NB4 (cell line): ENCODE data around the gene ANKRD62.

Experiments
- DNase-seq: peaks from one replicate; pipeline ENCODE4 v3.0.0; 2010; ENCODE audit warnings: low read depth
- H3K4me3 ChIP-seq: one replicate; pipeline ENCODE4 v1.5.1; 2011; ENCODE audit warnings: mild to moderate bottlenecking, low read depth, low read length, moderate library complexity
- CTCF ChIP-seq: IDR thresholded peaks from one replicate; pipeline ENCODE4 v1.5.1; 2012; ENCODE audit warnings: low read depth, low read length
- MYC ChIP-seq: IDR thresholded peaks from 2 replicates; pipeline ENCODE4 v1.6.1; 2011; ENCODE audit warnings: low read depth, low read length
- POLR2A ChIP-seq: IDR thresholded peaks from 2 replicates; pipeline ENCODE4 v1.6.1; 2011; ENCODE audit warnings: mild to moderate bottlenecking; ENCODE audit not compliant: insufficient read length; ENCODE audit errors: extremely low read depth
- TF ChIP-seq, protein P1 (sequence below): IDR thresholded peaks from 2 replicates; pipeline ENCODE4 v1.6.1; 2011; ENCODE audit warnings: low read depth, low read length

ANKRD62 gene

DNA sequence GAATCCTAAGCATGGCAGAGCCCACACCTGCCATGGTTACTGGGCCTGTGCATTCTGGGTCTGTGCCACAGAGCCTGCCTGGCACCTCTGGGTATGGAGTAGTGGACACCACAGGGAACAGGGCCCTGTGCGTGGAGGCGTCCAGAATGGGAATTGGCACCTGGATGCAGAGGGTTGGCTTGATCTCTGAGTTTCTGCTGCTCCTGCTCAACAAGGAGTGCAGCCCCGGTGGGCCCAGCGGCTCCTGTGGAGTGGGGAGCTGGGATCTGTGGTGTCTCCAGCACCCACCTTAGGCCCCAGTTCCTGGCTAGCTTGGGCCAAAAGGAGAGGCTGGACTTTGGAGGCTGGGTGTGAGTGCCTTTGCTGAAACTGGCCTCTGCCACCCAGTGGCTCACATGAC lies 7.9 kb upstream of the ANKRD62 start:
- no peak for TF ChIP-seq CTCF
- no peak for TF ChIP-seq POLR2A
- no peak for TF ChIP-seq MYC
- TF ChIP-seq, protein P1, sequence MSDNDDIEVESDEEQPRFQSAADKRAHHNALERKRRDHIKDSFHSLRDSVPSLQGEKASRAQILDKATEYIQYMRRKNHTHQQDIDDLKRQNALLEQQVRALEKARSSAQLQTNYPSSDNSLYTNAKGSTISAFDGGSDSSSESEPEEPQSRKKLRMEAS = no peak

GRCh38 chr18:12086249-12086648 lies 7.4 kb upstream of the ANKRD62 start:
- H3K4me3 ChIP-seq = no peak overlapping the region
- TF ChIP-seq CTCF = no peak
- no peak for TF ChIP-seq MYC
- TF ChIP-seq POLR2A = no peak
- TF ChIP-seq, protein P1 = no peak
- no peak for DNase-seq

More for the DNA sequence above, 7.9 kb upstream of the ANKRD62 start:
- H3K4me3 ChIP-seq = no peak overlapping the region
- no peak for DNase-seq

DNA sequence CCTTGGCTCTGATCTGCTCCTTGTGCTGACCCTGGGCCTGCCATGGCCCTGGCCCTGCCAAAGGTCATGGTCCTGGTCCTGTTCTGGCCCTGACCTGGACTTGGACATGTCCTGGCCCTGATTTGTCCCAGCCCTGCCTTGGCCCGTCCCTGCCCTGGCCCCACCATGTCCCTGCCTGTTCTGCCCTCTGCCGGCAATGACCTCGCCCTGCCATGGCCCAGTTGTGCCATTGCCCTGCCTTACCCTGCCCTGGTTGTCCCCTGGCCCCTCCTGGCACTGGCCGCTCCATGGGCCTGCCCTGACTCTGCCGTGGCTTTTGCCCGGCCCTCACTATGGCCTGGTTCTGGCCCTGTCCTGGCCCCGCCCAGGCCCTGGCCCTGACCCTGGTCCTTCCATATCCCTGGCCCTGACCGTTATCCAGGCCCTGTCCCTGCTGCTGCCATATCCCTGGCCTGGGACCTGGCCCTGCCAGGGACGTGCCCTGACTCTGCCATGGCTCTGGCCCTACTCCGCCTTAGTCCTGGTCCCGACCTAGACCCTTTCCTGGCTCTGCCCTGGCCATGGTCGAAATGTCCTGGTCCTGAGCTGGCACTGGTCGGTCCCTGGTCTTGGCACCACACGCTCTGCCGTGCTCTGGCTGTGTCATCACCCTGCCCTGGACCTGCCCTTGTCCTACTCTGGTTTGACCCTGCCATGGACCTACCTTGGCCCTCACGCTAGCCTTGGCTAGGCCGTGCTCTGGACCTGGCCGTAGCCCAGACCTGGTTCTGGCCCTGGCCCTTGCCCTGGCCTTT lies 6.8 kb upstream of the ANKRD62 start:
- DNase-seq = no peak
- TF ChIP-seq MYC (no peak), CTCF (no peak), POLR2A (no peak)
- TF ChIP-seq, protein P1 = no peak
- H3K4me3 ChIP-seq = no peak overlapping the region

DNA sequence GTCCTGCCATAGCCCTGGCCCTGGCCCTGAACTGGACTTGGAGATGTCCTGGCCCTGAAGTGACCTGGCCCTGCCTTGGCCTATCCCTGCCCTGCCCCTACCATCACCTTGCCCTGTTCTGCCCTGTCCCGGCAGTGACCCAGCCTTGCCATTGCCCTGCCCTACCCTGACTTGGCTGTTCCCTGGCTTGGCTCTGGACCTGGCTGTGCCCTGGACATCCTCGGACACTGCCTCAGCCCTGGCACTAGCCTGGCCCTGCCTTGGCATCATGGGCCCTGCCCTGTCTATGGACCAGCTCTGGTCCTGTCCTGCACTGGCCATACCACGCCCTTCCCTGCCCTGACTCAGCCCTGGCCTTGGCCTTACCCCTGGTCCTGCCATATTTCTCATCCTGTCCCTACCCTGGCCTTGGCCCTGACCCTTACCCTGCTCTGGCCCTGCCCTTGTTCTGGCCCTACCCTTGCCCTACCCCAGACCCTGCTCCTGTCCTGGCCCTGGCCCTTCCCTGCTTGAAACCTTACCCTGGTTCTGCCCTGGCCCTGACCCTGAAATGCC lies 6.1 kb upstream of the ANKRD62 start:
- no peak overlapping the region for H3K4me3 ChIP-seq
- DNase-seq = no peak
- TF ChIP-seq, protein P1 = no peak
- TF ChIP-seq POLR2A (no peak), MYC (no peak), CTCF (no peak)

- TF ChIP-seq CTCF = no peak
- no peak for TF ChIP-seq MYC
- no peak for TF ChIP-seq POLR2A
- TF ChIP-seq, protein P1 = no peak
- DNase-seq = no peak
- no peak overlapping the region for H3K4me3 ChIP-seq
Measured at GRCh38 chr18:12088096-12088495, 5.5 kb upstream of the ANKRD62 start.
